Measurements from ENCODE around the gene MIEN1. TPM values are rescaled to one million over a fixed set of nuclear protein-coding genes. Genes with fewer than 3 reads are reported as not detected.
"Not testable (repeated sequence)": the region's sequence is repeated elsewhere in the genome, so short reads cannot be mapped to it uniquely, and the experiment has no call there.

Gene MIEN1
- polyA plus RNA-seq, 3 donors from 2014 or later: 181 to 197 (median 181) TPM

DNA sequence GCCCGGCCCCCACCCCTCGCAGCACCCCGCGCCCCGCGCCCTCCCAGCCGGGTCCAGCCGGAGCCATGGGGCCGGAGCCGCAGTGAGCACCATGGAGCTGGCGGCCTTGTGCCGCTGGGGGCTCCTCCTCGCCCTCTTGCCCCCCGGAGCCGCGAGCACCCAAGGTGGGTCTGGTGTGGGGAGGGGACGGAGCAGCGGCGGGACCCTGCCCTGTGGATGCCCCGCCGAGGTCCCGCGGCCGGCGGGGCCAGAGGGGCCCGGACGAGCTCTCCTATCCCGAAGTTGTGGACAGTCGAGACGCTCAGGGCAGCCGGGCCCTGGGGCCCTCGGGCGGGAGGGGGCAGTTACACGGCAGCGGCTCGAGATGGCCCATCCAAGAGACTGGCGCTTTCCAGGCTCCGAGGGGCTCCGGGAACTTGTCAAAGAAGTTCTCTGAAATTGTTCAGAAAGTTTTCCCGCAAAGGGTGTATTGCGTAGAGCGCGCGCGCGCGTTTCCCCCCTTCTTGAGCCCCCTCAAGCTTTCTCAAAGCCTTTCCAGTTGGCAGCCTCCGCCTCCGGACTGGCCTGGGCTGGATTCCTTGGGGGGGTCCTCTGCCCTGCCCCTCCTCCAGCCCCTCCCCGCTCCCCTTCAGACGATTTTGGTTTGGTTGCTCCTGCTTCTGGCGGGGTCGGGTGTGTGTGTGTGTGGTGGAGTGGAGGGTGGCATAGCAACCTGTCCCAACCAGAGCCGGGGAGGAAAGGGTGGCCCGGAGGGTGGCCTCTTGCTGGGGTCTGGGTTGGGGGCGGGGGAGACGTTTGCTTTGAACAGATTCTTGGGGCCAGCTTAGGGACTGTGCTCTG is 30.0 kb downstream of the MIEN1 start:
- Mint-ChIP-seq H3K9me3 (no peaks in the 10 kb centered on the region), H3K4me1 (peaks cover 32 to 38% of the 10 kb centered on the region in 2 donors), H3K36me3 (peaks cover 3 to 4% (median 3%) of the 10 kb centered on the region in 3 donors), H3K27ac (peak overlapping the region in 1 of 6 donors; percentile 36), H3K27me3 (ENCODE audit: low read depth in 3 of 3) (peaks cover 4 to 13% (median 7%) of the 10 kb centered on the region in 3 donors), H3K4me3 (peak overlapping the region in 3 of 5 donors; percentile 38 to 60 (median 55))
- no peak for DNase-seq

GRCh38 chr17:39699818-39700147 is 30.5 kb downstream of the MIEN1 start, which contains the start of gene ERBB2:
Gene ERBB2, plus strand, starts transcription at chr17:39700064. Its CDS starts 175 bp downstream, at chr17:39700239.
- peak within 1 kb of the TSS; percentile 71 to 86 (median 72) for H3K4me3 Mint-ChIP-seq
- H3K27ac Mint-ChIP-seq: peak within 1 kb of the TSS in 3 of 6 donors; percentile 46 to 57 (median 49)
- peaks cover 4 to 13% (median 7%) of the 10 kb centered on the region in 3 donors for H3K27me3 Mint-ChIP-seq (ENCODE audit: low read depth in 3 of 3)
- no peak for DNase-seq
- H3K36me3 Mint-ChIP-seq: peaks cover 3 to 7% (median 4%) of the 10 kb centered on the region in 3 donors
- H3K4me1 Mint-ChIP-seq: peaks cover 32 to 38% of the 10 kb centered on the region in 2 donors
- H3K9me3 Mint-ChIP-seq: no peaks in the 10 kb centered on the region

- peaks cover 32 to 38% of the 10 kb centered on the region in 2 donors for H3K4me1 Mint-ChIP-seq
- H3K27ac Mint-ChIP-seq: peak overlapping the region in 3 of 6 donors; percentile 46 to 49 (median 49)
- not testable (repeated sequence) for H3K9me3 Mint-ChIP-seq, DNase-seq
- H3K36me3 Mint-ChIP-seq: peaks cover 3 to 12% (median 9%) of the 10 kb centered on the region in 3 donors
- H3K27me3 Mint-ChIP-seq (ENCODE audit: low read depth in 3 of 3): peaks cover 4 to 13% (median 7%) of the 10 kb centered on the region in 3 donors
- peak overlapping the region; percentile 71 to 86 (median 72) for H3K4me3 Mint-ChIP-seq
These were observed 31.0 kb downstream of the MIEN1 start for GRCh38 chr17:39699157-39699817.

DNA sequence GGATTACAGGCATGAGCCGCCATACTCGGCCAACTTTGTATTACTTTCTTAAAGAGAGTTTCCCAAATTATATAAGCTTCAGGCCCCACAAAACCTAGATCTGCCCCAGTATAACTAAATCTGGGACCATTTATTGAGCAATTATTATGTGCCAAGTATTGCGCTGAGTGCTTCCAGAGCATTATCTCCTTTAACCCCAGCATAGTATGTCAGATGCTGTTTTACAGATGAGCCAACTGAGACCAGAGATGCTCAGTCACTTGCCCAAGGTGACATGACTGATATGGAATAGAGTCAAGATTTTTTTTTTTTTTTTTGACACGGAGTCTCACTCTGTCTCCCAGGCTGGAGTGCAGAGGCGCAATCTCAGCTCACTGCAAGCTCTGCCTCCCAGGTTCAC is 32.4 kb downstream of the MIEN1 start:
- no peak overlapping the region for H3K27ac Mint-ChIP-seq
- peaks cover 4 to 13% (median 7%) of the 10 kb centered on the region in 3 donors for H3K27me3 Mint-ChIP-seq (ENCODE audit: low read depth in 3 of 3)
- H3K4me1 Mint-ChIP-seq: peaks cover 21 to 28% of the 10 kb centered on the region in 2 donors
- H3K36me3 Mint-ChIP-seq: peaks cover 3 to 14% (median 13%) of the 10 kb centered on the region in 3 donors
- H3K4me3 Mint-ChIP-seq: no peak overlapping the region
- H3K9me3 Mint-ChIP-seq: no peaks in the 10 kb centered on the region
- DNase-seq: no peak

DNA sequence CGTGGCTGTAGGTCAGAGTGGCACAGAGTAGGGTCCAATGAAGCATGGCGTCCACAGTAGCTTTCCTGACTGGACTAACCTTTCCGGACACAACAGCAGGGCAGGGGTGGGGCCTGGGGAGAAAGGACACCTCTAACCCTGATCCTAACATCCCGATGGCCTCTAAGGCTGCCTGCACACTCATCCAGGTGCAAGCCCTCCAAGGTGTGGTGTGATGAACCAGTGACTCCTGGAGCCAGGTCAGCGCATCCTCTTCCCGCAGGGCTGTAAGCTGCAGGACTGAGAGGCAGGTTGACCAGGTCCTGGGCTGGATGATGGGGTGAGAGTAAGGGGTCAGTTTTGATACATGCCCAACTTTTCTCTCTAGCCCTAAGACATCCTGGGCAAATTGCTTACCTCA is 33.6 kb downstream of the MIEN1 start:
- no peaks in the 10 kb centered on the region for H3K9me3 Mint-ChIP-seq
- no peak overlapping the region for H3K4me3 Mint-ChIP-seq
- peaks cover 3 to 15% (median 13%) of the 10 kb centered on the region in 3 donors for H3K36me3 Mint-ChIP-seq
- H3K27ac Mint-ChIP-seq: no peak overlapping the region
- peaks cover 4 to 13% (median 7%) of the 10 kb centered on the region in 3 donors for H3K27me3 Mint-ChIP-seq (ENCODE audit: low read depth in 3 of 3)
- DNase-seq: no peak
- peaks cover 15 to 18% of the 10 kb centered on the region in 2 donors for H3K4me1 Mint-ChIP-seq

- Mint-ChIP-seq H3K36me3 (peaks cover 3 to 15% (median 13%) of the 10 kb centered on the region in 3 donors), H3K4me1 (peaks cover 6 to 7% of the 10 kb centered on the region in 2 donors), H3K27ac (no peak overlapping the region), H3K9me3 (no peaks in the 10 kb centered on the region), H3K27me3 (ENCODE audit: low read depth in 3 of 3) (peaks cover 2 to 13% (median 4%) of the 10 kb centered on the region in 3 donors), H3K4me3 (no peak overlapping the region)
- no peak for DNase-seq
These were observed 35.2 kb downstream of the MIEN1 start for GRCh38 chr17:39695089-39695474.

DNA sequence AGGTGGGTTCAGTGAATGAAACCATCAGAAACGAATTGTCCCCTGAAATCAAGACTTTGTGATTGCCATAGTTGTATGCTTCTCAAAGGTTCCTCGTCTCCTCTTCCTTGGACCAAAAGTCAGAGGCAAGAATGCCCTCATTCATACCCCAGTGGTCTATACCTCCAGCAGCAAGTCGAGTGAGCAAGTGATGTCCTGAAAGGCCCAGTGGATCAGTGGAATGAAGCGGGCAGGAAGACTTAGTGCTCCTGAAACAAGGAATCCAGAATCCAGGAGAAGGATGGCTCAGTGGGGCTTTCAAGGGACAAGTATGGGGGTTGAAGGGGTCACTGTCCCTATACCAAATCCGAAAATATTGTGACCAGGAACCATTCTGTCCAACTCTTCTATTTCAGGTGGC is 35.7 kb downstream of the MIEN1 start:
- H3K9me3 Mint-ChIP-seq: no peaks in the 10 kb centered on the region

GRCh38 chr17:39688945-39689344 is 41.4 kb downstream of the MIEN1 start:
- no peak for DNase-seq
- Mint-ChIP-seq H3K27me3 (ENCODE audit: low read depth in 3 of 3) (peaks cover 3 to 9% (median 9%) of the 10 kb centered on the region in 3 donors), H3K27ac (peak overlapping the region; percentile 92 to 98 (median 96)), H3K9me3 (no peaks in the 10 kb centered on the region), H3K4me3 (peak overlapping the region; percentile 95 to 98 (median 97)), H3K4me1 (peaks cover 24 to 27% of the 10 kb centered on the region in 2 donors), H3K36me3 (peaks cover 7 to 9% (median 7%) of the 10 kb centered on the region in 3 donors)

More for the DNA sequence above, 35.7 kb downstream of the MIEN1 start:
- Mint-ChIP-seq H3K27me3 (ENCODE audit: low read depth in 3 of 3) (peaks cover 0 to 10% (median 4%) of the 10 kb centered on the region in 3 donors), H3K4me3 (no peak overlapping the region), H3K4me1 (peaks cover 3 to 4% of the 10 kb centered on the region in 2 donors), H3K36me3 (peaks cover 3 to 15% (median 13%) of the 10 kb centered on the region in 3 donors), H3K27ac (no peak overlapping the region)
- DNase-seq: no peak

DNA sequence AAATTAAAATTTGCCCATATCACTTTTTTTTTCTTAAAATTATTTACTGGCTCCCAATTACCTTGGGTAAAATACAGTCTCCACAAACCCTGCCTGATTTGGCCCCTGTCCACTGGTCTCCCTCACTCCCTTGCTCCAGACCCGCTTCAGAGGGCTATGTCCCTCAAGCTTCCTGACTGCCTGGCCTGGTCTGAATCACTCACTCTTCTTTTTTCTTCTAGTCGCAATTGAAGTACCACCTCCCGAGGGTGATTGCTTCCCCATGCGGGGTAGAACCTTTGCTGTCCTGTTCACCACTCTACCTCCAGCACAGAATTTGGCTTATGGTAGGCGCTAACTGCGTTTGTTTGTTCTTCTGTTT is 41.9 kb downstream of the MIEN1 start:
- no peaks in the 10 kb centered on the region for H3K9me3 Mint-ChIP-seq
- no peak for DNase-seq
- H3K4me3 Mint-ChIP-seq: peak overlapping the region; percentile 95 to 98 (median 97)
- H3K27me3 Mint-ChIP-seq (ENCODE audit: low read depth in 3 of 3): peaks cover 3 to 9% (median 9%) of the 10 kb centered on the region in 3 donors
- peaks cover 24 to 27% of the 10 kb centered on the region in 2 donors for H3K4me1 Mint-ChIP-seq
- peaks cover 8 to 9% (median 8%) of the 10 kb centered on the region in 3 donors for H3K36me3 Mint-ChIP-seq
- peak overlapping the region; percentile 92 to 98 (median 96) for H3K27ac Mint-ChIP-seq

- no peaks in the 10 kb centered on the region for H3K9me3 Mint-ChIP-seq
- H3K27ac Mint-ChIP-seq: peak within 1 kb of the TSS; percentile 92 to 98 (median 96)
- H3K27me3 Mint-ChIP-seq (ENCODE audit: low read depth in 3 of 3): peaks cover 3 to 11% (median 9%) of the 10 kb centered on the region in 3 donors
- peak within 1 kb of the TSS; percentile 95 to 98 (median 97) for H3K4me3 Mint-ChIP-seq
- peaks cover 26 to 27% of the 10 kb centered on the region in 2 donors for H3K4me1 Mint-ChIP-seq
- H3K36me3 Mint-ChIP-seq: peaks cover 11 to 14% (median 13%) of the 10 kb centered on the region in 3 donors
- DNase-seq: peak; percentile 85 to 90 (median 88)
These were observed 42.5 kb downstream of the MIEN1 start, which contains the start of gene PGAP3 for GRCh38 chr17:39687546-39688474. Gene PGAP3, minus strand, starts transcription at chr17:39688057. Its CDS starts 43 bp downstream, at chr17:39688014.

DNA sequence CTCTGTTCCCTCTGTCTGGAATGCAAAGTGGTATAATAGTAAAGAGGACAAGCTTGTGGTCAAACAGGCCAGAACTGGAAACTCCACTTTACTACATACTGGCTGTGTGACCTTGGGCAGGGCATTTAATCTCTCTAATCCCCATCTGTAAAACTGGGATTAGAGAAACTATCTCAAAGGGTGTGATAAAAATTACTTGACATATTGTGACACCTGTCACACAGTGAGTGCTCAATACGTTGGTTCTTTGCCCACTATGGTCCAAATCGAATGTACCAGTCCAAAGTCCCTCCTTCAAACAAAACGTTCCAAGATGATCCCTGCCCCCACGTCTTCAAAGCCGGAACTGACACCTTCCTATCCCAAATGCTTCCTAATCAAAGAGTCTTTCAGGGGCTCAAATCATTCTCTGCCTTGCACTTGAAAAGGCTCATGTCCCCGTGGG is 43.2 kb downstream of the MIEN1 start:
- H3K4me3 Mint-ChIP-seq: peak overlapping the region; percentile 95 to 98 (median 97)
- no peaks in the 10 kb centered on the region for H3K9me3 Mint-ChIP-seq
- peaks cover 27 to 28% of the 10 kb centered on the region in 2 donors for H3K4me1 Mint-ChIP-seq
- H3K36me3 Mint-ChIP-seq: peaks cover 11 to 16% (median 14%) of the 10 kb centered on the region in 3 donors
- H3K27me3 Mint-ChIP-seq (ENCODE audit: low read depth in 3 of 3): peaks cover 3 to 11% (median 9%) of the 10 kb centered on the region in 3 donors
- H3K27ac Mint-ChIP-seq: peak overlapping the region; percentile 92 to 98 (median 96)
- no peak for DNase-seq

- peaks cover 6 to 15% (median 11%) of the 10 kb centered on the region in 3 donors for H3K27me3 Mint-ChIP-seq (ENCODE audit: low read depth in 3 of 3)
- H3K4me3 Mint-ChIP-seq: no peak overlapping the region
- H3K27ac Mint-ChIP-seq: peak overlapping the region in 1 of 6 donors; percentile 31
- peaks cover 11 to 22% (median 14%) of the 10 kb centered on the region in 3 donors for H3K36me3 Mint-ChIP-seq
- H3K9me3 Mint-ChIP-seq: no peaks in the 10 kb centered on the region
- no peak for DNase-seq
- H3K4me1 Mint-ChIP-seq: peaks cover 44 to 45% of the 10 kb centered on the region in 2 donors
These were observed 45.8 kb downstream of the MIEN1 start for GRCh38 chr17:39684369-39685192.

Measured in immature natural killer cell (primary cell).